HCT116 (cell line): ENCODE results near the gene DPH2. TPM values are rescaled to one million over a fixed set of nuclear protein-coding genes. Genes with fewer than 3 reads are reported as not detected.
A peak's percentile ranks its signal among the peaks of the same experiment; 100 is the strongest.

Source experiments
- ATAC-seq: fragments of 200-7000 bp; cut with Tn5 transposase; 2 replicates; pipeline ENCODE4 v1.9.1; 2020; ENCODE audit warnings: mild to moderate bottlenecking, moderate library complexity
- BruUV-seq: library from RNA; stranded (reverse); fragments of 400-500 nt; replicated peaks from 2 replicates; lab custom pipeline; 2021; lab: Mats Ljungman, UMichigan
- CTCF ChIA-PET: fragments of 300-600 bp; sonication (Branson Sonifier 250); formaldehyde crosslinking; loops from one replicate; lab custom pipeline; 2021; ENCODE audit warnings: antibody characterized with exemption; lab: Charles Lee
- POLR2A ChIA-PET: fragments of 300-600, 350-600 bp; sonication (Branson Sonifier 250); formaldehyde crosslinking; loops from one replicate; lab custom pipeline; 2021; ENCODE audit warnings: antibody characterized with exemption; lab: Charles Lee
- RAD21 ChIA-PET, 2 experiments: fragments of 300-600 bp; sonication (Branson Sonifier 250); formaldehyde crosslinking; loops; one replicate each; lab custom pipeline; 2023; ENCODE audit warnings: low total read pairs in 2 of 2; ENCODE audit not compliant: uncharacterized antibody in 2 of 2, unreplicated experiment in 2 of 2, low non-redundant PET in 1 of 2; lab: Charles Lee
- DNase-seq: peaks from one replicate; pipeline ENCODE4 v3.0.0-alpha.2; 2010; ENCODE audit warnings: low read depth, low spot score
- H2AFZ ChIP-seq: fragments of 200-600 bp; shearing (Covaris generic), sonication (generic); 2 replicates; pipeline ENCODE4 v1.6.1; 2017; ENCODE audit warnings: low read depth, mixed run types, mixed read lengths, antibody characterized with exemption, low read length; ENCODE audit not compliant: poor library complexity, severe bottlenecking
- H3K27ac ChIP-seq: 2 replicates; pipeline ENCODE4 v1.5.1; 2012; ENCODE audit warnings: low read depth, low read length
- H3K27me3 ChIP-seq: fragments of 200-600 bp; sonication (generic); 2 replicates; pipeline ENCODE4 v1.6.1; 2016; ENCODE audit warnings: mixed run types, low read length, mixed read lengths; ENCODE audit not compliant: insufficient read depth
- H3K36me3 ChIP-seq, 2 experiments: fragments of 200-500 bp in 1 of 2; fragments of 200-600 bp in 1 of 2; sonication (Bioruptor generic) in 1 of 2; sonication (generic) in 1 of 2; 2 replicates each; pipeline versions ENCODE4 v1.5.1 to v1.6.1; 2014 to 2016; ENCODE audit warnings: low read length in 2 of 2, inconsistent platforms in 1 of 2, mixed read lengths in 1 of 2, mixed run types in 1 of 2; ENCODE audit not compliant: insufficient read depth in 2 of 2, control insufficient read depth in 1 of 2
- H3K4me1 ChIP-seq, 2 experiments: fragments of 200-600 bp in 1 of 2; sonication (generic) in 1 of 2; 2 replicates each; pipeline versions ENCODE4 v1.5.1 to v1.6.1; 2012 to 2017; ENCODE audit warnings: low read length in 2 of 2, inconsistent platforms in 1 of 2, mild to moderate bottlenecking in 1 of 2, mixed read lengths in 1 of 2, mixed run types in 1 of 2, moderate library complexity in 1 of 2; ENCODE audit not compliant: insufficient read depth in 2 of 2, control insufficient read depth in 1 of 2
- H3K4me2 ChIP-seq: fragments of 200-600 bp; sonication (generic); 2 replicates; pipeline ENCODE4 v1.6.1; 2017; ENCODE audit warnings: mixed run types, low read length, mixed read lengths
- H3K4me3 ChIP-seq, 2 experiments: fragments of 200-600 bp in 1 of 2; sonication (generic) in 1 of 2; replicated peaks in 1 of 2; 2 replicates each; pipeline ENCODE4 v1.5.1; 2011 to 2016; ENCODE audit warnings: low read length in 2 of 2, control low read depth in 1 of 2, low read depth in 1 of 2, mild to moderate bottlenecking in 1 of 2, mixed read lengths in 1 of 2, mixed run types in 1 of 2
- H3K79me2 ChIP-seq: fragments of 200-600 bp; sonication (generic); 2 replicates; pipeline ENCODE4 v1.6.1; 2017; ENCODE audit warnings: mild to moderate bottlenecking, mixed run types, low read length, moderate library complexity, mixed read lengths; ENCODE audit not compliant: insufficient read depth
- H3K9ac ChIP-seq: fragments of 200-600 bp; sonication (generic); 2 replicates; pipeline ENCODE4 v1.6.1; 2016; ENCODE audit warnings: low read length, mixed read lengths
- H3K9me2 ChIP-seq: fragments of 200-600 bp; sonication (generic), shearing (Covaris generic); 2 replicates; pipeline ENCODE4 v1.6.1; 2017; ENCODE audit warnings: mixed run types, mild to moderate bottlenecking, moderate library complexity; ENCODE audit not compliant: insufficient read depth
- H3K9me3 ChIP-seq, 2 experiments: fragments of 200-500 bp in 1 of 2; fragments of 200-600 bp in 1 of 2; sonication (Bioruptor generic) in 1 of 2; sonication (generic) in 1 of 2; 2 replicates each; pipeline ENCODE4 v1.6.1; 2014 to 2017; ENCODE audit warnings: low read length in 2 of 2, mixed read lengths in 2 of 2, inconsistent platforms in 1 of 2, low read depth in 1 of 2, mild to moderate bottlenecking in 1 of 2, mixed run types in 1 of 2, moderate library complexity in 1 of 2; ENCODE audit not compliant: control insufficient read depth in 1 of 2, insufficient read depth in 1 of 2
- H4K20me1 ChIP-seq: fragments of 200-600 bp; sonication (generic), shearing (Covaris generic); 2 replicates; pipeline ENCODE4 v1.6.1; 2017; ENCODE audit warnings: mixed run types, mild to moderate bottlenecking, moderate library complexity; ENCODE audit not compliant: insufficient read depth
- CEBPB ChIP-seq: IDR thresholded peaks from 2 replicates; pipeline ENCODE4 v1.6.1; 2012; ENCODE audit warnings: low read depth
- CTCF ChIP-seq, 3 experiments: fragments of 200-600 bp in 1 of 3; sonication (generic) in 1 of 3; IDR thresholded peaks in 2 of 3; conservative IDR thresholded peaks in 1 of 3; 2 replicates each; pipeline ENCODE4 v1.5.1; 2012 to 2017; ENCODE audit warnings: low read depth in 2 of 3, low read length in 2 of 3, antibody characterized with exemption in 1 of 3, borderline replicate concordance in 1 of 3, control low read depth in 1 of 3, mild to moderate bottlenecking in 1 of 3, mixed read lengths in 1 of 3, mixed run types in 1 of 3, moderate library complexity in 1 of 3; ENCODE audit not compliant: insufficient read depth in 1 of 3
- MAX ChIP-seq: IDR thresholded peaks from 2 replicates; pipeline ENCODE4 v1.6.1; 2012
- POLR2A ChIP-seq: IDR thresholded peaks from 2 replicates; pipeline ENCODE4 v1.7.0; 2011; ENCODE audit warnings: borderline replicate concordance; ENCODE audit not compliant: insufficient read depth, insufficient read length; ENCODE audit errors: extremely low read depth
- YY1 ChIP-seq: IDR thresholded peaks from 2 replicates; pipeline ENCODE4 v1.6.1; 2011; ENCODE audit warnings: low read length, low read depth, moderate library complexity, mild to moderate bottlenecking; ENCODE audit not compliant: insufficient replicate concordance; ENCODE audit errors: extremely low read depth
- intact Hi-C: fragments of 100-400 bp; cut with micrococcal nuclease; formaldehyde crosslinking; loops from 2 replicates; pipeline ENCODE4 v1.10.0; 2022
- total RNA-seq: library from RNA; stranded (reverse); gene quantifications from one replicate; pipeline ENCODE4 v1.2.1, GENCODE V29; 2021; ENCODE audit not compliant: unreplicated experiment

The DPH2 gene
- total RNA-seq, 1 experiment from 2014 or later, result 53.2 TPM

- no TSS peak for BruUV-seq
- no peaks in the 10 kb centered on the region for H3K36me3 ChIP-seq
- TF ChIP-seq POLR2A, result no peak
- TF ChIP-seq YY1, result no peak
- no peak for TF ChIP-seq CTCF (IDR thresholded peaks at IDR 0.05 in 2 of 3, conservative IDR thresholded peaks at IDR 0.05 in 1 of 3; ENCODE audit: borderline replicate concordance in 1 of 3, insufficient read depth in 1 of 3, low read depth in 2 of 3, low read length in 2 of 3)
- no peak for TF ChIP-seq CEBPB
- TF ChIP-seq, all 23 proteins: peak for 0
- Histone ChIP-seq H3K27ac (no peak overlapping the region), H3K4me1 (no peaks in the 10 kb centered on the region), H4K20me1 (no peaks in the 10 kb centered on the region), H2AFZ (no peak overlapping the region), H3K79me2 (no peaks in the 10 kb centered on the region), H3K4me3 (no peak overlapping the region), H3K27me3 (no peaks in the 10 kb centered on the region), H3K9me3 (no peaks in the 10 kb centered on the region), H3K9ac (no peak overlapping the region), H3K9me2 (no peaks in the 10 kb centered on the region), H3K4me2 (no peak overlapping the region)
- ATAC-seq (no peak), DNase-seq (no peak)
- ChIA-PET POLR2A (interaction anchor here (1.3 kb wide), 1 partner anchor 10 kb away, joined by 4 read pairs; the partner anchor contains the start of gene SLC6A9), CTCF (no interaction called here), RAD21 (no interaction called here)
- intact Hi-C loops, result no loop called here
Observed at GRCh38 chr1:44021156-44021555, 51.3 kb downstream of the DPH2 start.

- Histone ChIP-seq H3K27me3 (no peaks in the 10 kb centered on the region), H3K79me2 (no peaks in the 10 kb centered on the region), H3K4me3 (no peak overlapping the region), H3K27ac (no peak overlapping the region), H3K4me2 (no peak overlapping the region), H4K20me1 (no peaks in the 10 kb centered on the region), H3K9ac (no peak overlapping the region), H3K36me3 (no peaks in the 10 kb centered on the region), H3K9me3 (no peaks in the 10 kb centered on the region), H3K4me1 (peaks cover 0 to 2% of the 10 kb centered on the region in 2 experiments; a peak in 1 of 4 replicates), H2AFZ (no peak overlapping the region), H3K9me2 (no peaks in the 10 kb centered on the region)
- no peak for DNase-seq
- ChIA-PET POLR2A (no interaction called here), CTCF (no interaction called here), RAD21 (no interaction called here)
- peak; percentile 67 for ATAC-seq
- intact Hi-C loops, result no loop called here
- no TSS peak for BruUV-seq
- no peak for TF ChIP-seq MAX
- TF ChIP-seq CTCF (IDR thresholded peaks at IDR 0.05 in 2 of 3, conservative IDR thresholded peaks at IDR 0.05 in 1 of 3; ENCODE audit: borderline replicate concordance in 1 of 3, insufficient read depth in 1 of 3, low read depth in 2 of 3, low read length in 2 of 3), result peak in 2 of 3 experiments; percentile 20 to 30; a peak in 2 of 6 replicates
Observed at GRCh38 chr1:44021581-44022321, 51.9 kb downstream of the DPH2 start.
